GM21717 (cell line): Measurements from ENCODE around the gene RBBP7.

Source experiments
- ATAC-seq: cut with Tn5 transposase; IDR thresholded peaks from one replicate; pipeline ENCODE4 v1.9.1; 2021; ENCODE audit warnings: mild to moderate bottlenecking, moderate library complexity; ENCODE audit not compliant: unreplicated experiment

RBBP7 gene

DNA sequence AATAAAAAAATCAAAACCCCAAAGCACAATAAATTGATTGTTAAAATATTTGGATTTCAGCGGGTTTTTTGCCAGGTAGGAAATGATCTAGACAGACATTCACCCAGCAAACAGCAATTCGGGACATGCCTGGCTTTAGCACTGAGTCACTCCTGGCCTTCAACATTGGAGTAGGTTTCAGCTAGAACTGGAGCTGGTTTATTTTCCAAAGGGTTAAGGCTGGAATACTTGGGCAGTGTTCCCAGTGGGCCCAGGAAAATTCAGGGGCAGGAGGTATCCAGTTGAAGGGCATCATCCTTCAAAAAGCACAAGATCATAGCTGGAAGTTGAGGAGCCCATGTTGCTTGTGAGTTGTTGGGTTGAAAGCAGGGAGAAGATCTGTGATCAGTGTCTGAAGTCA, 42.9 kb downstream of the RBBP7 start:
- no peak for ATAC-seq

- peak; percentile 77 for ATAC-seq
Measured at GRCh38 chrX:16826207-16826606, 44.0 kb downstream of the RBBP7 start.

DNA sequence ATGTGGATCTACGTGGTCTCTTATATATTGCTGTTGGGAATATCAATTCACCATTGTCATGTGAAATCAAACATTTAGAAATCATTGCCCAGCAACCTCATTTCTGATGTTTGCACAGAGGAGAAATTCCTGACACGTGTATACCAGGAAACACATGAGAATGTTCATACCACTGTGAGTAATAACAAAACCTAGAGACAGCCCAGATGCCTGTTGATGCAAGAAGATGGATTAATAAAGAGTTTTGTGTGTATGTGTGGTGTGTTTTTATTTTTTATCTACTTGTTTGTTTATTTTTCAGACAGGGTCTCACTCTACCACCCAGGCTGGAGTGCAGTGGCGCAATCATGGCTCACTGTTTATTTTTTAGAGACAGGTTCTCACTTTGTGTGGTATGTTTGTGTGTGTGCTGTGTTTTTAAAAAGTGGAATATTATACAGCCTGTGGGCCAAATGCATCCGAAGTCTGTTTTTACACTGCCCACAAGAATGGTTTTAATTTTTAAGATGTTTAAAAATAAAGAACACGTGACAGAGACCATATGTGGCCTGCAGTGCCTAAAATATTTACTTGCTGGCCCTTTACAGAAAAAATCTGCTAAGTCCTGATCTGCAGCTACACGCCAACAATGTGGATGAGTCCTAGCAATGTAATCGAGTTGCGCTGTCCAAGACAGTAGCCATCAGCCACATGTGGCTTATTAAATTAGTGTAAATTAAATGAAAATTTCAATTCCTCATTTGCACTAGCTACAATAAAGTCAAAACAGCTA, 44.7 kb downstream of the RBBP7 start:
- ATAC-seq: no peak

DNA sequence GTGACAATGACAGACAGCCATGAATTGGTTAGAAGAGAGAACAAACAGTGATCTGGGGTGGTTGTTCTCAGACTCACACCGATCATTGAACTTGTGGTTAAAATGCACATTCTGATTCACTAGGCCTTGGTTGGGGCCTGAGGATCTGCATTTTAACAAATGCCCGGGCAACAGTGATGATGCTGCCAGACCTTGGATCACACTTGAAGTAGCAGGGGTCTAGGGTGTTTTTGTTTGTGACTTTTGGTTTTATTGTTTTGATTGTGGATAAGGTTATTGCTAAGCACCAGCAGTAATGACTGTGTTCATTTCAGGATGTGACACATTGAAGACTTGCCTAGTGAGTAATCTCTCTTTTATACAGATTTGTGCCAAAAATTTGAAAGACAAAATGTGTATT, 47.4 kb downstream of the RBBP7 start:
- no peak for ATAC-seq

- no peak for ATAC-seq
Measured at GRCh38 chrX:16819634-16820033, 50.5 kb downstream of the RBBP7 start.

GRCh38 chrX:16814597-16814996, 55.6 kb downstream of the RBBP7 start:
- ATAC-seq: no peak

DNA sequence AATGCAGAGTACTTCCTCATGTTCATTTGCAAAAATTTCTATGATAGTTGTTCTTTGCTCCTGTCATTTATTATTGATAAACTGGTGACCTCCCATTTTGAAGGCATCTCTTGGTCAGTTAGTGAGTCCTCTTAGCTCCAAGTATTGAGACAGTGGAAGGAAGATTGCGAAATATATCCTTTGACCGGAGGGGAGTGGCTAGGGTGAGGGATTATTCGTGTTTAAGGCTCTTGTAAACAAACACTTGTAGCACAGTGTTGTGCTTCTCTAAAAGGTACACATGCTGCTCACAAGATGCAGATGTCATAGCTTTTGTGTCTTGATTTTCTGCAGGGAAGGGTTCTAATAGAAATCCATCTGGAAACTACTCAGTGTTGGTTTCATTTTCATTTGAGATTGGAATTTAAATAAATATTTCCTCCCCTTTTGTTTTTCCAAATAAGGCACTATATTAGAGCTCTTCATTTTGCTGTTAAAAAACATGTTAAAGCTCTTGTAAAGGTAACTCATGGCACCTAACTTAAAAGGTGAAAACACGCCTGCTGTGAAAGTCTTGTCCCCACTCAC, 62.1 kb downstream of the RBBP7 start:
- no peak for ATAC-seq

DNA sequence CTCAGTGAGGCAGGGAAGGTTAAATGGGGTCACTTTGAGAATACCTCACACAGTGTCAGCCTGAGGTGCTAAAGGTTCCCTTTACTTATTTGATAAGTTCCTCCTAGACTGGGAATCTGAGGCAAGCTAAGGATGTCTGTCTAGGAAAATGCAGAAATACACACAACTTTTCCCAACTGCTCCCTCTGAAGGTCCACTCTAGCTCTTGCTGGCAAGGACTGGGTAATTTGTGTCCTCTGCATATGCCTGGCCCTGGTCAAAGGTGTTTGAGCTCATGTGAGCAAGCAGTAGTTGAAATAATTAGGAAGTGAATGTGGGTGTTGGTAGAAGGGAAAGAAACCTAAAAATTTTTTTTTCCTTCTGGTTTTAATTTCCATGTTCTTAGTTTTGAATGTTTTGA, 62.6 kb downstream of the RBBP7 start:
- no peak for ATAC-seq

- peak; percentile 74 for ATAC-seq
Measured at GRCh38 chrX:16804923-16805464, 65.2 kb downstream of the RBBP7 start.

DNA sequence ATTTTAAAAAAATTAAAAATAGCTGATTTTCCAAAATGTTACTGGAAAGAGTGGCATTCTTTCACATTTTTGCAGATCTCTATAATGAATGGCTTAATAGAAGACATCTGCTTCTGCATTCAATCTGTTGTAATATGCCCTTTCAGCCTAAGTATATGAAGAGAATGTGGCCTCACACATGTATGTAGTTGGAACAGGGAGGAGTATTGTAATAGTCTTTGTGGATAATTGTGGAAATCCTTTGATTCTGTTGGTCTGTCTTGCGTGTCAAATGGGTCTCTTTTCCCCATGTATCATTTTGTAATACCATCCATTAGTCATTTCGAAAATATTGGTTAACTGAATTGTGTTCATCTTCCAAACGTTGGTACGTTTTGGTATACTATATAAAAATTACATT, 72.3 kb downstream of the RBBP7 start:
- ATAC-seq: no peak

GRCh38 chrX:16797358-16797757, 72.8 kb downstream of the RBBP7 start:
- ATAC-seq: no peak

DNA sequence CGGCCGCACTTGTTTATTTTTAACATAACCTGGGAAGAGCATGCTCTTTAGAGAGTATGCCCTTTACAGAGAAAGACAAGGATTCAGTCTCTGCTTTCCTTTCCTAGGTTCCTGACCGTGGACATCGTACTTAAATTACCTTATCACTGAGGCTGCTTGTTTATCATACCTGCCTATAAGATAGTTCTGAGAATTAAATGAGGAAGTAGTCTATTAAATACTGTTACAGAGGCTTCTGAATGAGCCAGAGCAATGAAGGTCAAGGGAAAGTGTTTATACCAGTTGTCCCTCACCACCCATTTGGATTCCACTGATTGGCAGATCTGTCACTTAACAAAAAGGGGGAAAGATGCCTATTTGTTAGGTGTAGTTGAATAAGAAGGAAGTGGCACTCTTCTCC, 73.9 kb downstream of the RBBP7 start:
- no peak for ATAC-seq
